Body of pancreas (tissue), 4 donors: ENCODE measurements around the gene TUT4.

ENCODE experiments used
- POLR2A ChIP-seq, 3 donors: fragments of 450-650 bp; IDR thresholded peaks; one replicate each; pipeline ENCODE4 v1.6.1; 2016; ENCODE audit warnings: antibody characterized with exemption in 3 of 3, mild to moderate bottlenecking in 2 of 3
- TF ChIP-seq, protein P1 (sequence below), 7 experiments: fragments of 450-650 bp in 4 of 7; fragments of 200-600 bp in 3 of 7; sonication (generic) in 3 of 7; IDR thresholded peaks; one replicate each; pipeline ENCODE4 v1.5.1; 2016 to 2019; ENCODE audit warnings: antibody characterized with exemption in 7 of 7

DNA sequence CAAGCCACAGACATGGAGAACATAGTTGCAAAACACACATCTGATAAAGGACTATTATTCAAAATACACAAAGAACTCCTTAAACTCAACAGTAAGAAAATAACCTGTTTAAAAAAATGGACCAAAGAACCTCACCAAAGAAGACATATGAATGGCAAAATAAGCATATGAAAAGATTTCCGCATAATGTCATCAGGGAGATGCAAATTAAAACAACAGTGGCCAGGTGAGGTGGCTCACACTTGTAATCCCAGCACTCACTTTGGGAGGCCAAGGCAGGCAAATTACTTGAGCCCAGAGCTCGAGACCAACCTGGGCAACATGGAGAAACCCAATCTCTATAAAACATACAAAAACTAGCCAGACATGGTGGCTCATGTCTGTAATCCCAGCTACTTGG is 98.1 kb downstream of the TUT4 start:
- no peak for TF ChIP-seq POLR2A (IDR thresholded peaks at IDR 0.05)
- TF ChIP-seq, protein P1, sequence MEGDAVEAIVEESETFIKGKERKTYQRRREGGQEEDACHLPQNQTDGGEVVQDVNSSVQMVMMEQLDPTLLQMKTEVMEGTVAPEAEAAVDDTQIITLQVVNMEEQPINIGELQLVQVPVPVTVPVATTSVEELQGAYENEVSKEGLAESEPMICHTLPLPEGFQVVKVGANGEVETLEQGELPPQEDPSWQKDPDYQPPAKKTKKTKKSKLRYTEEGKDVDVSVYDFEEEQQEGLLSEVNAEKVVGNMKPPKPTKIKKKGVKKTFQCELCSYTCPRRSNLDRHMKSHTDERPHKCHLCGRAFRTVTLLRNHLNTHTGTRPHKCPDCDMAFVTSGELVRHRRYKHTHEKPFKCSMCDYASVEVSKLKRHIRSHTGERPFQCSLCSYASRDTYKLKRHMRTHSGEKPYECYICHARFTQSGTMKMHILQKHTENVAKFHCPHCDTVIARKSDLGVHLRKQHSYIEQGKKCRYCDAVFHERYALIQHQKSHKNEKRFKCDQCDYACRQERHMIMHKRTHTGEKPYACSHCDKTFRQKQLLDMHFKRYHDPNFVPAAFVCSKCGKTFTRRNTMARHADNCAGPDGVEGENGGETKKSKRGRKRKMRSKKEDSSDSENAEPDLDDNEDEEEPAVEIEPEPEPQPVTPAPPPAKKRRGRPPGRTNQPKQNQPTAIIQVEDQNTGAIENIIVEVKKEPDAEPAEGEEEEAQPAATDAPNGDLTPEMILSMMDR (IDR thresholded peaks at IDR 0.05) = no peak
